ENCODE results near the gene TCF4.

TCF4 gene

GRCh38 chr18:55286257-55286825 lies 301.7 kb downstream of the TCF4 start:
- no peak for DNase-seq
- intact Hi-C loops (cut with DNase I): no loop called here

GRCh38 chr18:55284614-55285013 lies 303.4 kb downstream of the TCF4 start:
- peak in 1 of 42 donors; percentile 18 for DNase-seq
- intact Hi-C loops (cut with DNase I): no loop called here

- intact Hi-C loops (cut with DNase I): no loop called here
- no peak for DNase-seq
Observed at GRCh38 chr18:55283309-55283708, 304.7 kb downstream of the TCF4 start.

GRCh38 chr18:55280503-55280902 lies 307.5 kb downstream of the TCF4 start:
- no peak for DNase-seq
- intact Hi-C loops (cut with DNase I): no loop called here

GRCh38 chr18:55275039-55275901 lies 312.7 kb downstream of the TCF4 start:
- peak in 33 of 42 donors; percentile 14 to 86 (median 42) for DNase-seq
- intact Hi-C loops (cut with DNase I): no loop called here

GRCh38 chr18:55272510-55273243 lies 315.3 kb downstream of the TCF4 start:
- DNase-seq: peak in 4 of 42 donors; percentile 10 to 59 (median 26)
- intact Hi-C loops (cut with DNase I): no loop called here

GRCh38 chr18:55269622-55270021 lies 318.4 kb downstream of the TCF4 start:
- intact Hi-C loops (cut with DNase I): no loop called here
- no peak for DNase-seq

GRCh38 chr18:55268628-55269275 lies 319.2 kb downstream of the TCF4 start:
- intact Hi-C loops (cut with DNase I): no loop called here
- no peak for DNase-seq

- DNase-seq: no peak
- intact Hi-C loops (cut with DNase I): no loop called here
Observed at GRCh38 chr18:55268151-55268601, 319.8 kb downstream of the TCF4 start.

- intact Hi-C loops (cut with DNase I): no loop called here
- DNase-seq: no peak
Observed at GRCh38 chr18:55266981-55267380, 321.0 kb downstream of the TCF4 start.

GRCh38 chr18:55265984-55266383 lies 322.0 kb downstream of the TCF4 start:
- intact Hi-C loops (cut with DNase I): no loop called here
- DNase-seq: no peak

- intact Hi-C loops (cut with DNase I): no loop called here
- DNase-seq: no peak
Observed at GRCh38 chr18:55265130-55265675, 322.8 kb downstream of the TCF4 start.

GRCh38 chr18:55264108-55264507 lies 323.9 kb downstream of the TCF4 start:
- DNase-seq: no peak
- intact Hi-C loops (cut with DNase I): no loop called here

- no peak for DNase-seq
- intact Hi-C loops (cut with DNase I): no loop called here
Observed at GRCh38 chr18:55262021-55262560, 325.9 kb downstream of the TCF4 start.

- DNase-seq: no peak
- intact Hi-C loops (cut with DNase I): no loop called here
Observed at GRCh38 chr18:55261253-55261652, 326.7 kb downstream of the TCF4 start.

- no peak for DNase-seq
- intact Hi-C loops (cut with DNase I): no loop called here
Observed at GRCh38 chr18:55258088-55258487, 329.9 kb downstream of the TCF4 start.

- intact Hi-C loops (cut with DNase I): no loop called here
- no peak for DNase-seq
Observed at GRCh38 chr18:55256929-55257289, 331.1 kb downstream of the TCF4 start.

- intact Hi-C loops (cut with DNase I): no loop called here
Observed at GRCh38 chr18:55256226-55256928, 331.6 kb downstream of the TCF4 start.

More at GRCh38 chr18:55256226-55256928, 331.6 kb downstream of the TCF4 start:
- no peak for DNase-seq

Data from head of caudate nucleus (tissue), 42 donors.